Tibial nerve (tissue), 4 donors: ENCODE data around the gene SPEF2. TPM values are rescaled to one million over a fixed set of nuclear protein-coding genes. Genes with fewer than 3 reads are reported as not detected.

Experiments
- DNase-seq, 2 donors: peaks; one replicate each; pipeline ENCODE4 v3.0.0-alpha.2; 2019; ENCODE audit warnings: low spot score in 2 of 2
- H3K27ac ChIP-seq, 4 donors: fragments of 200-600 bp; sonication (generic) in 3 of 4; one replicate each; pipeline ENCODE4 v1.5.1; 2017 to 2019; ENCODE audit warnings: mild to moderate bottlenecking in 1 of 4
- H3K27me3 ChIP-seq, 2 donors: fragments of 200-600 bp; sonication (generic) in 1 of 2; one replicate each; pipeline versions ENCODE4 v1.5.1 to v1.6.0; 2017 to 2019
- H3K36me3 ChIP-seq, 3 donors: fragments of 200-600 bp; sonication (generic); one replicate each; pipeline ENCODE4 v1.5.1; 2018 to 2019
- H3K4me1 ChIP-seq, 4 donors: fragments of 200-600 bp; sonication (generic) in 3 of 4; one replicate each; pipeline ENCODE4 v1.5.1; 2017 to 2019
- H3K4me3 ChIP-seq, 4 donors: fragments of 200-600 bp; sonication (generic) in 3 of 4; one replicate each; pipeline ENCODE4 v1.5.1; 2017 to 2019; ENCODE audit warnings: mild to moderate bottlenecking in 1 of 4, moderate library complexity in 1 of 4
- H3K9me3 ChIP-seq, 4 donors: fragments of 200-600 bp; sonication (generic) in 3 of 4; one replicate each; pipeline ENCODE4 v1.5.1; 2017 to 2019
- CTCF ChIP-seq, 5 experiments: fragments of 200-600 bp in 3 of 5; fragments of 450-650 bp in 2 of 5; sonication (generic) in 3 of 5; IDR thresholded peaks; one replicate each; pipeline ENCODE4 v1.5.1; 2016 to 2019; ENCODE audit warnings: antibody characterized with exemption in 5 of 5, mild to moderate bottlenecking in 3 of 5, moderate library complexity in 2 of 5
- EP300 ChIP-seq, 2 donors: sonication (generic); formaldehyde crosslinking; IDR thresholded peaks; one replicate each; pipeline ENCODE4 v1.6.1; 2017; ENCODE audit warnings: antibody characterized with exemption in 2 of 2, mild to moderate bottlenecking in 1 of 2
- POLR2A ChIP-seq, 2 donors: fragments of 450-650 bp; IDR thresholded peaks; one replicate each; pipeline ENCODE4 v1.6.1; 2017; ENCODE audit warnings: antibody characterized with exemption in 2 of 2, mild to moderate bottlenecking in 2 of 2, moderate library complexity in 2 of 2
- WGBS, 2 donors: methylation state at CpG; one replicate each; pipeline ENCODE4 v1.1.5; 2018; 5-methylcytosine and 5-hydroxymethylcytosine counted together
- total RNA-seq, 4 donors: library from RNA; depleted of rRNA; stranded (reverse); fragments of >200 nt; gene quantifications; one replicate each; pipeline ENCODE4 v1.1.0, GENCODE V29; 2016

Gene SPEF2
- total RNA-seq, 4 donors from 2014 or later = 5.1 to 33.5 (median 17.5) TPM

- no peak for DNase-seq
- whole genome bisulfite sequencing, 2 donors = 77 to 86% methylated on average over 2 of the region's 2 CpGs
- peaks cover 0 to 7% (median 0%) of the 10 kb centered on the region in 3 donors for H3K36me3 ChIP-seq
- H3K9me3 ChIP-seq = no peaks in the 10 kb centered on the region
- no peaks in the 10 kb centered on the region for H3K4me1 ChIP-seq
- no peak overlapping the region for H3K27ac ChIP-seq
- no peak overlapping the region for H3K4me3 ChIP-seq
- H3K27me3 ChIP-seq = no peaks in the 10 kb centered on the region
- no peak for TF ChIP-seq POLR2A (IDR thresholded peaks at IDR 0.05)
- TF ChIP-seq CTCF (IDR thresholded peaks at IDR 0.05) = no peak
- no peak for TF ChIP-seq EP300 (IDR thresholded peaks at IDR 0.05)
Measured at GRCh38 chr5:35687961-35688360, 70.3 kb downstream of the SPEF2 start.

GRCh38 chr5:35694481-35694880 lies 76.8 kb downstream of the SPEF2 start:
- no peak overlapping the region for H3K4me3 ChIP-seq
- H3K36me3 ChIP-seq = peaks cover 0 to 24% (median 0%) of the 10 kb centered on the region in 3 donors
- H3K27me3 ChIP-seq = no peaks in the 10 kb centered on the region
- no peak for DNase-seq
- H3K9me3 ChIP-seq = no peaks in the 10 kb centered on the region
- H3K27ac ChIP-seq = no peak overlapping the region
- no peak for TF ChIP-seq EP300 (IDR thresholded peaks at IDR 0.05)
- TF ChIP-seq CTCF (IDR thresholded peaks at IDR 0.05) = no peak
- TF ChIP-seq POLR2A (IDR thresholded peaks at IDR 0.05) = no peak
- 29 to 36% methylated on average over 2 of the region's 2 CpGs for WGBS, 2 donors
- no peaks in the 10 kb centered on the region for H3K4me1 ChIP-seq

GRCh38 chr5:35698047-35698808 lies 80.6 kb downstream of the SPEF2 start:
- DNase-seq = no peak
- no peak for TF ChIP-seq EP300 (IDR thresholded peaks at IDR 0.05)
- no peak for TF ChIP-seq CTCF (IDR thresholded peaks at IDR 0.05)
- no peak for TF ChIP-seq POLR2A (IDR thresholded peaks at IDR 0.05)
- no peak overlapping the region for H3K27ac ChIP-seq
- H3K36me3 ChIP-seq = peaks cover 0 to 39% (median 0%) of the 10 kb centered on the region in 3 donors
- no peak overlapping the region for H3K4me3 ChIP-seq
- 87 to 88% methylated on average over 4 of the region's 4 CpGs for WGBS, 2 donors
- no peaks in the 10 kb centered on the region for H3K4me1 ChIP-seq
- H3K27me3 ChIP-seq = no peaks in the 10 kb centered on the region
- H3K9me3 ChIP-seq = no peaks in the 10 kb centered on the region

GRCh38 chr5:35707659-35708058 lies 90.0 kb downstream of the SPEF2 start:
- Histone ChIP-seq H3K27ac (no peak overlapping the region), H3K9me3 (no peaks in the 10 kb centered on the region), H3K27me3 (no peaks in the 10 kb centered on the region), H3K36me3 (peaks cover 0 to 32% (median 0%) of the 10 kb centered on the region in 3 donors), H3K4me1 (no peaks in the 10 kb centered on the region), H3K4me3 (no peak overlapping the region)
- DNase-seq = no peak
- WGBS, 2 donors = 88 to 90% methylated on average over 1 of the region's 1 CpG
- no peak for TF ChIP-seq CTCF (IDR thresholded peaks at IDR 0.05)
- no peak for TF ChIP-seq POLR2A (IDR thresholded peaks at IDR 0.05)
- TF ChIP-seq EP300 (IDR thresholded peaks at IDR 0.05) = no peak

- 96 to 98% methylated on average over 2 of the region's 2 CpGs for WGBS, 2 donors
- no peak for DNase-seq
- Histone ChIP-seq H3K27ac (no peak overlapping the region), H3K36me3 (peaks cover 0 to 28% (median 0%) of the 10 kb centered on the region in 3 donors), H3K27me3 (no peaks in the 10 kb centered on the region), H3K4me1 (no peaks in the 10 kb centered on the region), H3K4me3 (no peak overlapping the region), H3K9me3 (no peaks in the 10 kb centered on the region)
- no peak for TF ChIP-seq CTCF (IDR thresholded peaks at IDR 0.05)
- no peak for TF ChIP-seq POLR2A (IDR thresholded peaks at IDR 0.05)
- no peak for TF ChIP-seq EP300 (IDR thresholded peaks at IDR 0.05)
Measured at GRCh38 chr5:35709688-35710087, 92.0 kb downstream of the SPEF2 start.
